PFSK-1 (cell line): Measurements from ENCODE around the gene TAF6L.
A peak's percentile ranks its signal among the peaks of the same experiment; 100 is the strongest.

Source experiments
- FOXP2 ChIP-seq: optimal IDR thresholded peaks from 2 replicates; pipeline ENCODE3; 2011; ENCODE audit warnings: borderline replicate concordance, control low read depth, inconsistent platforms; ENCODE audit not compliant: insufficient read depth; ENCODE audit errors: extremely low read length, extremely low read depth
- POLR2AphosphoS5 ChIP-seq: IDR thresholded peaks from 2 replicates; pipeline ENCODE4 v1.6.1; 2012; ENCODE audit warnings: low read depth, mild to moderate bottlenecking, control low read depth, low read length, moderate library complexity
- SIN3A ChIP-seq: IDR thresholded peaks from 2 replicates; pipeline ENCODE4 v1.6.1; 2012; ENCODE audit warnings: mild to moderate bottlenecking, low read length, moderate library complexity, borderline replicate concordance; ENCODE audit not compliant: insufficient read depth
- TAF1 ChIP-seq: IDR thresholded peaks from 2 replicates; pipeline ENCODE4 v1.6.1; 2012; ENCODE audit warnings: low read length, control low read depth, borderline replicate concordance; ENCODE audit not compliant: insufficient read depth
- TF ChIP-seq, protein P1 (sequence below), 2 experiments: IDR thresholded peaks; 2 replicates each; pipeline versions ENCODE4 v1.6.1 to v1.8.0; 2011 to 2012; ENCODE audit warnings: low read depth in 2 of 2, low read length in 2 of 2, control low read depth in 1 of 2, inconsistent platforms in 1 of 2, mild to moderate bottlenecking in 1 of 2, moderate library complexity in 1 of 2; ENCODE audit not compliant: insufficient read depth in 1 of 2

GRCh38 chr11:62805076-62805892 lies 34.1 kb downstream of the TAF6L start, which contains the start of gene NXF1:
- TF ChIP-seq, protein P1, sequence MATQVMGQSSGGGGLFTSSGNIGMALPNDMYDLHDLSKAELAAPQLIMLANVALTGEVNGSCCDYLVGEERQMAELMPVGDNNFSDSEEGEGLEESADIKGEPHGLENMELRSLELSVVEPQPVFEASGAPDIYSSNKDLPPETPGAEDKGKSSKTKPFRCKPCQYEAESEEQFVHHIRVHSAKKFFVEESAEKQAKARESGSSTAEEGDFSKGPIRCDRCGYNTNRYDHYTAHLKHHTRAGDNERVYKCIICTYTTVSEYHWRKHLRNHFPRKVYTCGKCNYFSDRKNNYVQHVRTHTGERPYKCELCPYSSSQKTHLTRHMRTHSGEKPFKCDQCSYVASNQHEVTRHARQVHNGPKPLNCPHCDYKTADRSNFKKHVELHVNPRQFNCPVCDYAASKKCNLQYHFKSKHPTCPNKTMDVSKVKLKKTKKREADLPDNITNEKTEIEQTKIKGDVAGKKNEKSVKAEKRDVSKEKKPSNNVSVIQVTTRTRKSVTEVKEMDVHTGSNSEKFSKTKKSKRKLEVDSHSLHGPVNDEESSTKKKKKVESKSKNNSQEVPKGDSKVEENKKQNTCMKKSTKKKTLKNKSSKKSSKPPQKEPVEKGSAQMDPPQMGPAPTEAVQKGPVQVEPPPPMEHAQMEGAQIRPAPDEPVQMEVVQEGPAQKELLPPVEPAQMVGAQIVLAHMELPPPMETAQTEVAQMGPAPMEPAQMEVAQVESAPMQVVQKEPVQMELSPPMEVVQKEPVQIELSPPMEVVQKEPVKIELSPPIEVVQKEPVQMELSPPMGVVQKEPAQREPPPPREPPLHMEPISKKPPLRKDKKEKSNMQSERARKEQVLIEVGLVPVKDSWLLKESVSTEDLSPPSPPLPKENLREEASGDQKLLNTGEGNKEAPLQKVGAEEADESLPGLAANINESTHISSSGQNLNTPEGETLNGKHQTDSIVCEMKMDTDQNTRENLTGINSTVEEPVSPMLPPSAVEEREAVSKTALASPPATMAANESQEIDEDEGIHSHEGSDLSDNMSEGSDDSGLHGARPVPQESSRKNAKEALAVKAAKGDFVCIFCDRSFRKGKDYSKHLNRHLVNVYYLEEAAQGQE (IDR thresholded peaks at IDR 0.05; ENCODE audit: insufficient read depth in 1 of 2, low read depth in 2 of 2, low read length in 2 of 2): peak in 1 of 2 experiments; percentile 65
- TF ChIP-seq SIN3A (peak; percentile 90; the same call in 1 of the 2 replicates), POLR2AphosphoS5 (peak; percentile 100), TAF1 (peak; percentile 99), FOXP2 (peak; percentile 56)
